ENCODE data around the gene GOLPH3.

- TF ChIP-seq CTCF (IDR thresholded peaks at IDR 0.05) (no peak), POLR2A (IDR thresholded peaks at IDR 0.05) (no peak)
Measured at GRCh38 chr5:32160228-32160627, 13.9 kb downstream of the GOLPH3 start.

Measured in vagina (tissue), 2 donors.